Measurements from ENCODE around the gene CLTB.
A peak's percentile ranks its signal among the peaks of the same experiment; 100 is the strongest.

Gene CLTB

GRCh38 chr5:176361437-176362232 lies 54.7 kb downstream of the CLTB start, which contains the start of gene KIAA1191:
Gene KIAA1191 (minus strand): TSS chr5:176361764. CDS start chr5:176359508, 2,256 bp downstream.
- TF ChIP-seq, protein P1, sequence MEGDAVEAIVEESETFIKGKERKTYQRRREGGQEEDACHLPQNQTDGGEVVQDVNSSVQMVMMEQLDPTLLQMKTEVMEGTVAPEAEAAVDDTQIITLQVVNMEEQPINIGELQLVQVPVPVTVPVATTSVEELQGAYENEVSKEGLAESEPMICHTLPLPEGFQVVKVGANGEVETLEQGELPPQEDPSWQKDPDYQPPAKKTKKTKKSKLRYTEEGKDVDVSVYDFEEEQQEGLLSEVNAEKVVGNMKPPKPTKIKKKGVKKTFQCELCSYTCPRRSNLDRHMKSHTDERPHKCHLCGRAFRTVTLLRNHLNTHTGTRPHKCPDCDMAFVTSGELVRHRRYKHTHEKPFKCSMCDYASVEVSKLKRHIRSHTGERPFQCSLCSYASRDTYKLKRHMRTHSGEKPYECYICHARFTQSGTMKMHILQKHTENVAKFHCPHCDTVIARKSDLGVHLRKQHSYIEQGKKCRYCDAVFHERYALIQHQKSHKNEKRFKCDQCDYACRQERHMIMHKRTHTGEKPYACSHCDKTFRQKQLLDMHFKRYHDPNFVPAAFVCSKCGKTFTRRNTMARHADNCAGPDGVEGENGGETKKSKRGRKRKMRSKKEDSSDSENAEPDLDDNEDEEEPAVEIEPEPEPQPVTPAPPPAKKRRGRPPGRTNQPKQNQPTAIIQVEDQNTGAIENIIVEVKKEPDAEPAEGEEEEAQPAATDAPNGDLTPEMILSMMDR (IDR thresholded peaks at IDR 0.05; ENCODE audit: low read depth, low read length), result no peak
- TF ChIP-seq MYC (IDR thresholded peaks at IDR 0.05; ENCODE audit: low read depth, low read length), result peak; percentile 52; the same call in 1 of the 2 replicates
- TF ChIP-seq POLR2A (IDR thresholded peaks at IDR 0.05; ENCODE audit: extremely low read depth, insufficient read length), result peak; percentile 75
- TF ChIP-seq MAX (IDR thresholded peaks at IDR 0.05; ENCODE audit: low read depth, low read length), result peak; percentile 58; the same call in 1 of the 2 replicates
- peak; percentile 90 for DNase-seq (ENCODE audit: low read depth)
- H3K4me3 ChIP-seq (ENCODE audit: low read depth, low read length), result peak within 1 kb of the TSS; percentile 80

DNA sequence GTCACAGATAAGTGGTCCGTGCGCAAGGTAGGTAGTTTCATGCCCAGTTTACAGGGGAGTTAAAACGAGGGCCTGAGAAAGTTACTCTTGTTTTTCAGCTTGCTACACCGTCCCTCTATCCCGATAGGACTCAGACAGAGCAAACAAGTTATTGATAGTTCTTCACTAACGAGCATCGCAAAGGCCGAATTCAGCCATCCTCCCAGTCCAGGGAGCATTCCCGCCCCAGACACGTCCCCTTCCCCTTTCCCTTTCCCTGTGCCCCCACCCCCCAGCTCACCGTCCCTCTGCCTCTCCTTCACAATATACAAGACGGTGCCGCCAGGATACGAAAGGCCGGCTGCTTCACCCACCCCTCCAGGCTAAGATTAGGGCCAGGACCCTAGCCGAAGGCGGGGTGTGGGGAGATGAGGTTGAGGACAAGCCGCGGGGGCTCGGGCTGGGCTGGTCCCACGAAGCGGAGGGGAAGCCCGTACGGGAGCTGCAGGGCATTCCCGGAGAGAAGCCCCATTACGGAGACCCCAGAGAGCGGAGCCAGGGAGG lies 55.4 kb downstream of the CLTB start:
- TF ChIP-seq, protein P1 (IDR thresholded peaks at IDR 0.05; ENCODE audit: low read depth, low read length), result no peak
- TF ChIP-seq MAX (IDR thresholded peaks at IDR 0.05; ENCODE audit: low read depth, low read length) (no peak), MYC (IDR thresholded peaks at IDR 0.05; ENCODE audit: low read depth, low read length) (no peak), POLR2A (IDR thresholded peaks at IDR 0.05; ENCODE audit: extremely low read depth, insufficient read length) (no peak)
- DNase-seq (ENCODE audit: low read depth), result no peak
- peak overlapping the region; percentile 80 for H3K4me3 ChIP-seq (ENCODE audit: low read depth, low read length)

GRCh38 chr5:176359658-176360057 lies 56.7 kb downstream of the CLTB start:
- H3K4me3 ChIP-seq (ENCODE audit: low read depth, low read length), result no peak overlapping the region
- TF ChIP-seq, protein P1 (IDR thresholded peaks at IDR 0.05; ENCODE audit: low read depth, low read length), result no peak
- no peak for TF ChIP-seq POLR2A (IDR thresholded peaks at IDR 0.05; ENCODE audit: extremely low read depth, insufficient read length)
- TF ChIP-seq MAX (IDR thresholded peaks at IDR 0.05; ENCODE audit: low read depth, low read length), result no peak
- DNase-seq (ENCODE audit: low read depth), result no peak

DNA sequence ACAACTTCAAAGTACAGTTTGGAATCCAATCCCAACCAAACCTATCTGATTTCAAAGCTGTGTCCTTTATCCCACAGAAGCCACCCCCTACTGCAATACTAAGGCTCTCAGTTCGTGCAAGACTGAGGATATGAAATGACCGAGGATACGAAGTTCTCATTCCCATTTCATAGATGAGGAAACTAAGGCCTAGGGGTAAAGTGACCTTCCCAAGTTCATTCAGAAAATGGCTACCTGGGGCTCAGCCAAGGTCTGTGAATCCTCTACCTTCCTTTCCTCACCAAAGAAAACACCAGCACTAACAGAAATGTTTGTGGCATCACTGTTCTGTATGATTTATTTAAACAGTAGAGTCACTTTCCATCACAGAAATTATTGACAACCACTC lies 60.2 kb downstream of the CLTB start:
- no peak for DNase-seq (ENCODE audit: low read depth)

GRCh38 chr5:176355400-176356178 lies 60.8 kb downstream of the CLTB start:
- no peak overlapping the region for H3K4me3 ChIP-seq (ENCODE audit: low read depth, low read length)
- TF ChIP-seq, protein P1 (IDR thresholded peaks at IDR 0.05; ENCODE audit: low read depth, low read length), result no peak
- no peak for TF ChIP-seq POLR2A (IDR thresholded peaks at IDR 0.05; ENCODE audit: extremely low read depth, insufficient read length)
- no peak for TF ChIP-seq MAX (IDR thresholded peaks at IDR 0.05; ENCODE audit: low read depth, low read length)
- TF ChIP-seq MYC (IDR thresholded peaks at IDR 0.05; ENCODE audit: low read depth, low read length), result no peak
- DNase-seq (ENCODE audit: low read depth), result no peak

More for the DNA sequence above, 60.2 kb downstream of the CLTB start:
- TF ChIP-seq MAX (IDR thresholded peaks at IDR 0.05; ENCODE audit: low read depth, low read length) (no peak), POLR2A (IDR thresholded peaks at IDR 0.05; ENCODE audit: extremely low read depth, insufficient read length) (no peak), MYC (IDR thresholded peaks at IDR 0.05; ENCODE audit: low read depth, low read length) (no peak)
- TF ChIP-seq, protein P1 (IDR thresholded peaks at IDR 0.05; ENCODE audit: low read depth, low read length), result no peak
- no peak overlapping the region for H3K4me3 ChIP-seq (ENCODE audit: low read depth, low read length)

Measured in NB4 (cell line).